ENCODE data around the gene CALHM5.

CALHM5 gene, protein sequence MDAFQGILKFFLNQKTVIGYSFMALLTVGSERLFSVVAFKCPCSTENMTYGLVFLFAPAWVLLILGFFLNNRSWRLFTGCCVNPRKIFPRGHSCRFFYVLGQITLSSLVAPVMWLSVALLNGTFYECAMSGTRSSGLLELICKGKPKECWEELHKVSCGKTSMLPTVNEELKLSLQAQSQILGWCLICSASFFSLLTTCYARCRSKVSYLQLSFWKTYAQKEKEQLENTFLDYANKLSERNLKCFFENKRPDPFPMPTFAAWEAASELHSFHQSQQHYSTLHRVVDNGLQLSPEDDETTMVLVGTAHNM

DNA sequence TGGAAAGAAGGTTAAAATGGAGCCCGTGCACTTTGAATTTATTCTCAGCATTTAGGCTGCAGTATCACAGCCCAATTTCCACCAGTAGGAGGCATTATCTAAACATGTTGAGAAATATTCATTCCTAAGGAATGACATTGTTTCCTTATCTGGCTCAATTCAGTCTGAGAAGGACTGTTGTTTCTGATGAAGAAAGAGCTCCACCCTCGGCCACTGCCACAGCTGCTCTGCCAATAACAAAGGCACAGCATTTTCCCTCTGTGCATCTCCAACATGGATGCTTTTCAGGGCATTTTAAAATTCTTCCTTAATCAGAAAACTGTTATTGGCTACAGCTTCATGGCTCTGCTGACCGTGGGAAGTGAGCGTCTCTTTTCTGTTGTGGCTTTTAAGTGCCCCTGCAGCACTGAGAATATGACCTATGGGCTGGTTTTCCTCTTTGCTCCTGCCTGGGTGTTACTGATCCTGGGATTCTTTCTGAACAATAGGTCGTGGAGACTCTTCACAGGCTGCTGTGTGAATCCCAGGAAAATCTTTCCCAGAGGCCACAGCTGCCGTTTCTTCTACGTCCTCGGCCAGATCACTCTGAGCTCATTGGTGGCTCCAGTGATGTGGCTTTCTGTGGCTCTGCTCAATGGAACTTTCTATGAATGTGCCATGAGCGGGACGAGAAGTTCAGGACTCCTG lies at the start of gene CALHM5:
Gene CALHM5 (plus strand): TSS at position 216 of the 687 bp plus-strand sequence. CDS start 58 bp downstream, at position 274.
- no peak within 1 kb of the TSS for H3K4me3 ChIP-seq (ENCODE audit: low read depth, low read length)
- TF ChIP-seq, protein P1, sequence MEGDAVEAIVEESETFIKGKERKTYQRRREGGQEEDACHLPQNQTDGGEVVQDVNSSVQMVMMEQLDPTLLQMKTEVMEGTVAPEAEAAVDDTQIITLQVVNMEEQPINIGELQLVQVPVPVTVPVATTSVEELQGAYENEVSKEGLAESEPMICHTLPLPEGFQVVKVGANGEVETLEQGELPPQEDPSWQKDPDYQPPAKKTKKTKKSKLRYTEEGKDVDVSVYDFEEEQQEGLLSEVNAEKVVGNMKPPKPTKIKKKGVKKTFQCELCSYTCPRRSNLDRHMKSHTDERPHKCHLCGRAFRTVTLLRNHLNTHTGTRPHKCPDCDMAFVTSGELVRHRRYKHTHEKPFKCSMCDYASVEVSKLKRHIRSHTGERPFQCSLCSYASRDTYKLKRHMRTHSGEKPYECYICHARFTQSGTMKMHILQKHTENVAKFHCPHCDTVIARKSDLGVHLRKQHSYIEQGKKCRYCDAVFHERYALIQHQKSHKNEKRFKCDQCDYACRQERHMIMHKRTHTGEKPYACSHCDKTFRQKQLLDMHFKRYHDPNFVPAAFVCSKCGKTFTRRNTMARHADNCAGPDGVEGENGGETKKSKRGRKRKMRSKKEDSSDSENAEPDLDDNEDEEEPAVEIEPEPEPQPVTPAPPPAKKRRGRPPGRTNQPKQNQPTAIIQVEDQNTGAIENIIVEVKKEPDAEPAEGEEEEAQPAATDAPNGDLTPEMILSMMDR (IDR thresholded peaks at IDR 0.05; ENCODE audit: insufficient read depth, low read depth, low read length, missing control alignments) = no peak
- no peak for DNase-seq (ENCODE audit: low read depth)

DNA sequence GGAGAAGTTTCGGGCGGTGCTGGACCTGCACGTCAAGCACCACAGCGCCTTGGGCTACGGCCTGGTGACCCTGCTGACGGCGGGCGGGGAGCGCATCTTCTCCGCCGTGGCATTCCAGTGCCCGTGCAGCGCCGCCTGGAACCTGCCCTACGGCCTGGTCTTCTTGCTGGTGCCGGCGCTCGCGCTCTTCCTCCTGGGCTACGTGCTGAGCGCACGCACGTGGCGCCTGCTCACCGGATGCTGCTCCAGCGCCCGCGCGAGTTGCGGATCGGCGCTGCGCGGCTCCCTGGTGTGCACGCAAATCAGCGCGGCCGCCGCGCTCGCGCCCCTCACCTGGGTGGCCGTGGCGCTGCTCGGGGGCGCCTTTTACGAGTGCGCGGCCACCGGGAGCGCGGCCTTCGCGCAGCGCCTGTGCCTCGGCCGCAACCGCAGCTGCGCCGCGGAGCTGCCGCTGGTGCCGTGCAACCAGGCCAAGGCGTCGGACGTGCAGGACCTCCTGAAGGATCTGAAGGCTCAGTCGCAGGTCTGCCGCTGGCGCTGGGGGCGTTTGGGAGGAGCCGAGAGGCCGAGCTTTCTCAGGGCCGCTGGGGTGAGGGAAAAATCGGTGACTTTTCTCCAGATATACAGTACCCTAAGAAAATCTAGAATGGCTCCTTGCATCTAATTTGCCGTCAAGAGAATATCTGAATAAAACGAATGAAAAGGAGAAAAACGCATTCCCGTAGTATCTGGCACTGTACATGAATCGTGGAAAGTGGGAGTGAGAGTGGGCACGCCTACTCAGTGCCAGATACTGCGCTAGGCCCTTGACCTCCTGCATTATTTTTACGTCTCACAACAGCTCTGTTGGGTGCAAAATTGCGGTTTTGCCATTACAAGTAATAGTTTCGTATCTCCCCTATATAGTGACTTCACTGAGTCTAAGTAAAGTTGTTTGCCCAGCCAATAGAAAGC lies 49.2 kb upstream of the CALHM5 start:
- DNase-seq (ENCODE audit: low read depth) = peak; percentile 79
- H3K4me3 ChIP-seq (ENCODE audit: low read depth, low read length) = peak overlapping the region; percentile 66
- TF ChIP-seq, protein P1 (IDR thresholded peaks at IDR 0.05; ENCODE audit: insufficient read depth, low read depth, low read length, missing control alignments) = no peak

DNA sequence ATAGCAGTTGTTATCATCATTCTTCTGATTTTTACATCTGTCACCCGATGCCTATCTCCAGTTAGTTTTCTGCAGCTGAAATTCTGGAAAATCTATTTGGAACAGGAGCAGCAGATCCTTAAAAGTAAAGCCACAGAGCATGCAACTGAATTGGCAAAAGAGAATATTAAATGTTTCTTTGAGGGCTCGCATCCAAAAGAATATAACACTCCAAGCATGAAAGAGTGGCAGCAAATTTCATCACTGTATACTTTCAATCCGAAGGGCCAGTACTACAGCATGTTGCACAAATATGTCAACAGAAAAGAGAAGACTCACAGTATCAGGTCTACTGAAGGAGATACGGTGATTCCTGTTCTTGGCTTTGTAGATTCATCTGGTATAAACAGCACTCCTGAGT lies 48.1 kb upstream of the CALHM5 start:
- no peak for DNase-seq (ENCODE audit: low read depth)
- TF ChIP-seq, protein P1 (IDR thresholded peaks at IDR 0.05; ENCODE audit: insufficient read depth, low read depth, low read length, missing control alignments) = no peak
- H3K4me3 ChIP-seq (ENCODE audit: low read depth, low read length) = no peak overlapping the region

DNA sequence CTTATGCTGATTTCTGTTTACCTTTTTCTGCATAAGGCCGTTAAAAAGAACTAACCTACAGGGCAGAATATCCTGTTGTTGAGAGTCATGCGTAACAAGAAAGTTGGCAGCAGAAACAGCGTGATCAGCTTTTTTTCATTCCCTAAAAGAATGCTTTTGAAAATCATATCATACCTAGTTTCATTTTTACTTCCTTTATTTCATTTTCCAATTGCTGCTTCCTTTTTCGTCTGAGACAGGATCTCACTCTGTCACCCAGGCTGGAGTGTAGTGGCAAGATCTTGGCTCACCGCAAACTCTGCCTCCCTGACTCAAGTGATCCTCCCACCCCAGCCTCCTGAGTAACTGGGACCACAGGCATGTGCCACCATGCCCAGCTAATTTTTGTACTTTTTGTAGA lies 46.2 kb upstream of the CALHM5 start:
- TF ChIP-seq, protein P1 (IDR thresholded peaks at IDR 0.05; ENCODE audit: insufficient read depth, low read depth, low read length, missing control alignments) = no peak

DNA sequence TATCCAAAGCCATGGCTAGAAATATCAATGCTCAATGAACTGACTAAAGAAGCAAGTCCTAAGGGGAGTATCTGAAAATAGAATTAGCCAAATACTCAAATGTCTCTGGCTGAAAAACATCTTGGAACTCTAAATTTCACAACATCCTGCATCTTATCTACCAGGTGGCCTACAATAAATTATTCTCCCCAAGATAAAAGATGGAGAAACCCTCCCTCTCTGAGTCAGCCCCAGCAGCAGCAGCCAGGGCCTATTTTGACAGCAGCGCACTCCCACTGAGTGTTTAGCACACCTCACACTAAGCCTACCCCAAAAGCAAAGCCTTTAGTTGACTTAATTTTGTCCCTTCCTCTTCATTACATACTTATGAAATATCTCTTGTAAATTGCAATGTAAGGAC lies 44.3 kb upstream of the CALHM5 start:
- TF ChIP-seq, protein P1 (IDR thresholded peaks at IDR 0.05; ENCODE audit: insufficient read depth, low read depth, low read length, missing control alignments) = no peak
- H3K4me3 ChIP-seq (ENCODE audit: low read depth, low read length) = no peak overlapping the region
- DNase-seq (ENCODE audit: low read depth) = no peak

More for the DNA sequence above, 46.2 kb upstream of the CALHM5 start:
- DNase-seq (ENCODE audit: low read depth) = no peak
- H3K4me3 ChIP-seq (ENCODE audit: low read depth, low read length) = no peak overlapping the region

DNA sequence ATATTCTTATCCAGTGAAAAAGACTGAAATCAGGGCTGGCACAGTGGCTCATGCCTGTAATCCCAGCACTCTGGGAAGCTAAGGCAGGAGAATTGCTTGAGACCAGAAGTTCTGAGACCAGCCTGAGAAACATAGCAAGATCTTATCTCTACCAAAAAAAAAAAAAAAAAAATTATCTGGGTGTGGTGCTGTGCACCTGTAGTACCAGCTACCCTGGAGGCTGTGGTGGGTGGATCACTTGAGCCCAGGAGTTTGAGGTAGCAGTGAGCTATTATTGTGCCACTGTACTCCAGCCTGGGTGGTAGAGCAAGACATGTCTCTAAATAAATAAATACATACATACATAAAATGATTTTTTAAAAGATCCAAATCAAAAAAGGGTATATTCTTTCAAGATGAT lies 43.9 kb upstream of the CALHM5 start:
- H3K4me3 ChIP-seq (ENCODE audit: low read depth, low read length) = no peak overlapping the region
- no peak for DNase-seq (ENCODE audit: low read depth)
- TF ChIP-seq, protein P1 (IDR thresholded peaks at IDR 0.05; ENCODE audit: insufficient read depth, low read depth, low read length, missing control alignments) = no peak

All from GM12865 (cell line).